GM18507 (cell line): ENCODE results near the gene MAB21L4.

Source experiments
- DNase-seq: peaks from one replicate; pipeline ENCODE4 v3.0.0; 2011; ENCODE audit warnings: low read depth; ENCODE audit not compliant: insufficient read length; ENCODE audit errors: extremely low spot score
- FAIRE-seq: peaks from 2 replicates; lab custom pipeline; 2011; peaks lifted over from hg19 to GRCh38; lab: Jason Lieb, UNC

The MAB21L4 gene

DNA sequence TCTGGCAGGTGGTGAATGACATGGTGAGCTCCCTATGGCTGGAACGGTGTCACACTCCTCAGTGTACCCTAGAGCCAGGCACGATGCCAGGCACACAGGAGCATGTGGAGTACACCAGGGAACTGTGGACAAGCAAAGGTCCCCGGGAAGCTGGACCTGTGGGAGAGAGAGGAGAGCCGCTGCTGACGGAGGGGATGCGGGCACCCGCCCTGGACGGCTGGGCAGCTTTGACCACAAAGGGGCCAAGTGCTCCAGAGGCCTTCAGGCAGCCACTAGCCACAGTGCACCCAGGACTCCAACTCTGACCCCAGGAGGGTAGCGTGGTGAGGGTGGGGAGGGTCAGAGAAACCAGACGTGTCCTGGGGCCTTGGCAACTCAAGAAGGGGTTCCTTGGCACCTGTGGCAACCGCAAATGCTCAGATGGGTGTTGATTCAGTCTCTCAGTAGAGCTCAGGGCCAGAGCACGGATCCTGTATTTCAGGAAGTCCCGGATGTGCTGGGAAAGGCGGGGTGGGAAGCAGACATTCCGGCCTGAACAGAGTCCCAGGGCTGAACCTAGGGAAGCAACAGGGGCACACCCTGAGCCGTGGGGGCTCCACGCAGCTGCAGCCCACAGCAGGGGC is 2.3 kb upstream of the MAB21L4 start:
- DNase-seq (no peak), FAIRE-seq (no peak)

DNA sequence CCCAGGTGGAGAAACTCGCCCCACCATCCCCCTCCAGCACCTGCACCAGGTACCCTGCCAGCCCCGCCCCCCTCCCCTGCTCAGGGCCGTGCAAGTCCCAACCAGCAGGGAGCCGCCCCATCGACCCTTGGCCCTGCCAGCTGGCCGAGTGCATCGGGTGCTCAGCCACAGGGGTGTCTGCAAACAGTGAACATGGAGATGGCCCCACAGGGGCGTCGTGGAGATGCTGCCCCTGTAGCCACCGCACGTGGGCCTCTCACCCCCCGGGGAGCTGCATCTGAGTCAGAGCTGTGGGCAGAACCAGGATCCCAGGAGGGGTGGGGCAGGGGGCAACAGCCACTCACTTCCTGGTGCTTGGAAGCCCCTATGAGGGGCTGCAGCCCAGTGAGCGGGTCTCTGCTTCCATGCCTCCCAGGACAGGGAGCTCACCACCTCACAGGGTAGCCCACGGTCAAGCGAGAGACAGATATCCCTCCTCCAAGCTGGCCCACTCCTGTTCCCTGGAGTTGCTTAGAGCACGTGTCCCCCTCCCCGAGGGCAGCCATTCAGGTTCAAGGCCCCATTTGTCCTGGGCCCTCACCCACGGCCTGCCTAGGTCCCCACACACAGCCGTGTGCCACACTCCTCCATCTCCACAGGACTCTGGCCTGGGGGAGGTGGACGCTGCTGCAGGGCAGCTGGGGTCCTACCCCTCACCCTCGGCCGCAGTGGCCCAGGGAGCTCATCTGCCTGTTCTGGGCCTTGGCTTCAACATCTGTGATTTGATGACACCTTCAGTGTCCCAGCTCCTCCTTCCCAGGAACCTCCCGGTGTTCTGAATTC is 1.1 kb upstream of the MAB21L4 start:
- FAIRE-seq: no peak
- DNase-seq: no peak

DNA sequence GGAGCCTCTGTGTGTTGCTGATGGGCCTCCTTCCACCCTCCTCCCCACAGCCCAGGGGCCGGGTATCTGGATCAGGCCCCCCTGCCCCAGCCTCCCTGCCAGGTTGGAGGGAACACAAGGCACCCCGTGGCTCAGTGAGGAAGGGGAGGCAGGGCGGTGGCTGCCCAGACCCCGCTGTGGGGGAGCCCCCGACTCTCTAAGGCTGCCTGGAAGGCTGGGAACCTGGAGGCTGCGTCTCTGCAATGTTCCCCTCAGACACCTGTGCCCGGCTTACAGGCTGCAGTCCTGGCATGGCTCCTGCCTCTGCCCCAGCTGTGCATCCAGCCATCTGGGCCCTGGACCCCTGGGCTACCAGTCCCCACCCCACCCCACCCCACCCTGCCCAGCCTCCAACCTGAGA is 438 bp upstream of the MAB21L4 start:
- FAIRE-seq: no peak

DNA sequence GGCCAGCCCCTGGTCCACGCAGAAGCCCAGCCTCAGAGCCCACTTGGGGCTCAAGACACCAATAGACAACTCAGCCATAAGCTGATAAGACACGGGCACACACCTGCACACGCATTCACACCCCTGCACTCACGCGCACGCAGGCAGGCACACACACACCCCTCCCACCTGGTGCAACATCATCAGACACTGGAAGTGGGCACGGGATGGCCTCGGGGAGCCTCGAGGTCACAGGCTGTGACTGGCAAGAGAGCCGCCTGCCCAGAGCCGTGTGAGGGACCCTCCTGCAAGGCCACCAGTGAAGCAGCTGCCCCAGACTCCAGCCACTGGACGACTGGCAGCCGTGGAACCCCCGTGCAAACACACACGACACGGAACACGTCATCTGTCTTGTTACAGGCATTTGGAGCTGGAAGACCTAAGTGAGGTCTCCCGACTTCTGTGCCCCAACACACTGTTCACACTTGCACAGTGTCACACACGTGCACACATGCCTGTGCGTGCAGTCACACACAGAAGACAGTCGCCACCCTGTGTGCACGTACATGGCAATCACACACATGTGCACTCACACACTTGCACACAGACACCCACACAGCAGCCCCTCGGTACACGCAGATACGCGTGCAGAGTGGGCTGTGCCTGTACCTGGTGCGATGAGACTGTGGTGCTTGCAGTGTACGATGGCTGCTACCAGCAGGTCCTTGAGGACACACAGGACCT is 959 bp downstream of the MAB21L4 start:
- DNase-seq: no peak
- FAIRE-seq: no peak

More for the DNA sequence above, 438 bp upstream of the MAB21L4 start:
- DNase-seq: no peak

DNA sequence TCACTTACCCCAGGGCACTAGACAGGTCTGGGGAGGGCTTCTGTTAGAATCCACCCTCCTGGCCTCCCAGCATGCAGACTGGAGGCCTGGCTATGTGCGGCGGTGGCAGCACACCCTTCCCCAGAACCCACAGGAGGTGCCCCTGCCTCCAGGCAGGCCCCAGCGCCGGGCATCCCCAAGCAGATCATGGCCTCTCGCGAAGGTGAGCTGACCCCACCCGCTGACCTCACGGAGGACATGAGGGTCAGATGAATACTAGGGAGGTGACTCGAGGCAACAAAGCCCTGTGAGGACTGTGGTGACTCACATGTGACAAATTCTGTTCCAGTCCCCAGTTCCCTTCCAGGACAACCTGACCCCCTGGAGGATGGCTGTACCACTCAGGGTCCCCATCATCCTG is 1.9 kb downstream of the MAB21L4 start:
- FAIRE-seq (no peak), DNase-seq (no peak)

DNA sequence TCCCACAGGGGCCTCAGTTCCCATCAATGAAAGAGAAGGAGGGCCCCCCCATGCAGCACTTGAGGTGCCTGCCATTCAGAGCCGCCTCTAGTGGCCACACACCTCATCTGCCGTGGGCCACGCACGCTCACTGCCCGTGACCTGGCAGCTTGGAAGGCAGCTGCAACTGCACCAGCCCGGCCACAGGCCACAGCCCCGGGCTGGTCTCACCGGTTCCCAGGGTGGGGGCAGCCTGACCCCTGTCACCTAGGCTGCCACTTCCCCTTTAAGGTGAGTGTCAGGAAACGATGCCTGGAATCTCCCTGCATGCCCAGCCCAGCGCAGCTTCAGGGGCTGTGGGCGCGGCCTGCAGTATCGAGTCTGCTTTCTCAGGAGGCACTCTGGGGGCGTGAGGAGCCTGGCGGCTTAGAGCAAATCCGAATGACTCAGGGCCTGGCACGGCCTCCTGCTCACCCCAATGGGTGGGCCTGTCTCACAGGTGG is 2.6 kb downstream of the MAB21L4 start:
- FAIRE-seq: no peak
- DNase-seq: no peak

DNA sequence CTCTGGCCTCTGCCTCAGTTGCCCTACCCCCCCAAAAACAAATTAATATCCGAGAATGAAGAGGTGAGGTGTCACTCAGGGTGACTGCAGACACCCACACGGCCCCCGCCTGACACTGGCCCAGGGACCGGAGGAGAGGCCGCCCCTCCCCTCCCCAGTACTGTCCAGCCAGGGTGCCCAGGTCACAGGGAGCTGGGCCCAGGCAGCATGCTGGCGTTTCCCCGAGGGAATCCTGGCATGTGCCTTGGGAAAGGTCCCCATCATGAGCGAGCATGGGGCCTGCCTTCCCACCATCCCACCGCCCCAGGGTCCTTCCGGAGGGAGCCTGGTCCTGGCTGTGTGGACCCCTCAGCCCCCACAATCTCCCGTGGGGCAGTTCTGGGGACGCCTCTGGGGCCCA is 3.0 kb downstream of the MAB21L4 start:
- FAIRE-seq (no peak), DNase-seq (no peak)

DNA sequence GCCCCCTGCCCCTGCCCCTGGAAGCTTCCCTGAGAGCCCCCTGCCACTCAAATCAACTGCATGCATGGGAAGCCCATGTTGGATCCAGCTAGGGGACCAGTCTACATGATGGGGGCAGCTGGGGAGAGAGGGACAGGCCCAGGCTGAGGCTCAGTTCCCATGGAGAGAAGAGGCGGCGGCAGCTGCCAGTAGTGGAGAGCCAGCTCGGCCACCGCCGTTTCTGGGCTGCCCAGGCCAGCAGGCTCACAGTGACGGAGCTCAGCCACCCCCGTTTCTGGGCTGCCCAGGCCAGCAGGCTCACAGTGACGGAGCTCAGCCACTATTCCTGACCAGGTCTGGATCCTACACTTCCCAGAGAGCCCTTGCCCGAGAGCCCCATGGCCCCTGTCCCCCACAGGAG is 3.6 kb downstream of the MAB21L4 start:
- DNase-seq (no peak), FAIRE-seq (no peak)

DNA sequence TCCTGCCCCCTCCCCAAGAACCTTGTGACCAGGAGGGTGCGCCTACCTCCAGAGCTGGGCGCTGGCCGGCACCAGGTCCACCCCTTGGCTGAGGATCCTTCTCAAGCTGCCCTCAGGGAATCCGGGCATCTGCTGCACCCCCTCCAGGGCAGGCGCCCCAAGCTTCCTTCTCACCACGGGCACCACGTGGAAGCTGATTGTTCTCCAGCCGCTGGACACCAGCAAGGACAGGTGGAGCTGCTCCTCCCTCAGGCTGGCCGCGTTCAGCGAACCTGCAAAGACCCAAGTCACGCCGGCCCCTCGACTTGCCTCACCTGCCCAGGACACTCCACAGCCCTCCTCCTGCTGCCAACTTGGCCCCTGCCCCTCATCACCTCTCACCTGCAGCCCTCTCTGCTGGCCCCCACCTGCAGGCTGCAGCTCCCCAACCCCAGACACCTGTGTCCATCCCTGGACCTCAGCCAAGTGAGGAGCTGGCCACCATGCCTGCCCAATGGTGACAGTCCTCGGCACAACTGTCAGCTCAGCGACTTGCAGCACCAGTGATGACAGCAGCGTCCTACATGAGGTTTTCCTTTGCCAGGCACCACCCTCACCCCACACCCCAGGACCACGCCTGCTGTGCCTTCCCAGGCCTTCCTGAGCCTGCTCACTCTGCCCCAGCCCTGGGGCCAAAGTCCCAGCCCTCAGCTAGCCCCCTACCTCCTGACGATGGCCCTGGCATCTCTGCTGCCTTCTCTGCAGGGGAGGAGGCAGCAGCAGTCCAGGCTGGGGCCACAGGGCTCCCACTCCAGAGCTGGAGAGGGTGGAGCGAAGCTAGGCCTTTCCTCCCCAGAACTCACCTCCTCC is 4.2 kb downstream of the MAB21L4 start:
- DNase-seq: no peak
- no peak for FAIRE-seq

DNA sequence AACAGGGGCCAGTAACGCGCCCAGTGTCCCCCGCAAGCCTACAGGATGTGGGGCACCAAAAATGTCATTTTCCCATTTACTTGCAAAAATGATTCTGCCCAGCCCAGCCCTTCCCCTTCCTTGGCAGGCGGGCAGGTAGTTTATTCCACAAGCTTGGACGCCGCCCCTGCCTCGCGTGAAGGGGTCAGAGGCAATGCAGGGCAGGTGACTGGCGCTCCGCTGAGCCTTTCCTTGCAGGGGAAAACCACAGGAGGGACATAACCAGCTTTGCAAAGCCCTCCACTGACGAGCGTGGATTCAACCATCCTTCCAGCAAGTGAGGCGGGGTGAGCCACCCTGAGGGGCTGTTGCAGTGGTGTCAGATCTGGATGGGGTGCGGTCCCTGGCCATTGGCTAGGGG is 5.3 kb downstream of the MAB21L4 start:
- DNase-seq (no peak), FAIRE-seq (no peak)

DNA sequence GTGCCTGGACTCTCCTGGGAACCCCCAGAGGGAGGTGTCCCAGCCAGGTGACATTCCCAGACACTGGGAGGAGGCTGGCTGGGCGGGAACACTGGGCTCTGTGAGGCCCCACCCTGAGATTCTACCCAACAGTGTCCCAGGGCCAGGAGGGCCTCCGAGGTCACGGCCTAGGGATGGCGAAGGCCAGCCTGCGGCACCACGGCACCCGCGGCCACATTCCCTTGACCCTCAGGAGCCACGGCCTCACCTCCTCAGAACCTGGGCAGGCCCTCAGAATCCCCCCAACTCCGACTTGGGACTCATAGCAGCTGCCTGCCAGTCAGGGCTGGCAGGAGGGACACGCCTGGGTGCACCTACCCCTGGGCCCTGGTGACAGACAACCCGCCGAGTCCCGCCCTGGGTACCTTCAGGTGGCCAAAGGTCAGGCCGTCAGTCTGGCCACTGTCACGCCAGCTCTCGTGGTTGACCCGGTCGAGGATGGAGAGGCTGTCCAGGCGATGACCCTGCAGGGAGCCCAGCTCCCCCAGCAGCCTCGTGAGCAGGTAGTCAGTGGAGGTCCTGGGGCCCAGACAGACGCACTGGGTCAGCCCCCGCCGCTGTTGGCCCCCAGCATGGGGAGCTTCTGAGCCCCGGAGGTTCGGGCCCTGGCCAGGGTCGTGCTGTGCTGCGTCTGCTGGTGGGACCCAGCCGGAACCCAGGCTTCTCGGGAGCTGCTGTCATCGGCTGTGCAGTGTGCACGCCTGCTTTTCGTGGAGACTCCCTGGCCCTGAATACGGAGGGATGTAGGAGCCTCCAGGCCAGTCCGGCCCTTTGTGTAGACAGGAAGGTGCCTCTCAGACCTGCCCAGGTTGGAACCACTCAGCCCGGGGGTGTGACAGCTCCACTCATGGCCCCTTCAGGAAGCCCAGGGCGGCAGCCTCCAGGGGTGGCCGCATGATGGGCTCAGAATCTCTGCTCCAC is 6.1 kb downstream of the MAB21L4 start:
- DNase-seq: no peak
- no peak for FAIRE-seq

DNA sequence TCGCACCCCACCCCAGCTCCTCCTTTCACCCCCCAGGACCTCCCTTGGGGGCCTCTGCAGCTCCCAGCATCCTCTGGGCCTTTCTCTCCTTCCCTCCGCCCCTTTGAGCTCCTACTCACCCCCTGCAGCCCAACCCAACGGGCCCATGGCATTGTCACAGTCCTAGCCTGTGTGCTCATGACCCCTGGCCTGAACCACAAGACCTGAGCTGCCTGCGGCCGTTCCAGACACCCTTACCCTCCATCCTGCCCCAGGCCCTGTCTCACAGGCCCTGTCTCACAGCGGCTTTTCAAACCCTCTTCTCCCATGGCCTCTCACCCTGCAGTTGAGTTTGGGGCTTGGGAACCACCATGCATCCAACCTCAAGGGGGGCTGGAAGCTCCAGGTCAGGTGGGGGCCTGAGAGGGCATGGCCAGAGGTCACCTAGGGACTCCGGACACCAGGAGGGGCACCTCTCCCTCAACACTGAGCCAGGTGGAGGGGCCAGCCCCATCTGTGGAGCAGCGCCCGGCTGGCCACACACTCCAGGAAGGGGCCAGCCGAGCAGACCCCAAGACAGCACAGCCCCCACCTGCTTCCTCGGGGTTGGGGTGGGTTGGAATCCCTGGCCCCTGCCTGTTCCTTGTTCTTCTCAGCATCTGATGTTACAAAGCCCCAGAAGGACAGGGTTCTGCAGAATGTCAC is 6.9 kb downstream of the MAB21L4 start:
- no peak for FAIRE-seq
- no peak for DNase-seq

DNA sequence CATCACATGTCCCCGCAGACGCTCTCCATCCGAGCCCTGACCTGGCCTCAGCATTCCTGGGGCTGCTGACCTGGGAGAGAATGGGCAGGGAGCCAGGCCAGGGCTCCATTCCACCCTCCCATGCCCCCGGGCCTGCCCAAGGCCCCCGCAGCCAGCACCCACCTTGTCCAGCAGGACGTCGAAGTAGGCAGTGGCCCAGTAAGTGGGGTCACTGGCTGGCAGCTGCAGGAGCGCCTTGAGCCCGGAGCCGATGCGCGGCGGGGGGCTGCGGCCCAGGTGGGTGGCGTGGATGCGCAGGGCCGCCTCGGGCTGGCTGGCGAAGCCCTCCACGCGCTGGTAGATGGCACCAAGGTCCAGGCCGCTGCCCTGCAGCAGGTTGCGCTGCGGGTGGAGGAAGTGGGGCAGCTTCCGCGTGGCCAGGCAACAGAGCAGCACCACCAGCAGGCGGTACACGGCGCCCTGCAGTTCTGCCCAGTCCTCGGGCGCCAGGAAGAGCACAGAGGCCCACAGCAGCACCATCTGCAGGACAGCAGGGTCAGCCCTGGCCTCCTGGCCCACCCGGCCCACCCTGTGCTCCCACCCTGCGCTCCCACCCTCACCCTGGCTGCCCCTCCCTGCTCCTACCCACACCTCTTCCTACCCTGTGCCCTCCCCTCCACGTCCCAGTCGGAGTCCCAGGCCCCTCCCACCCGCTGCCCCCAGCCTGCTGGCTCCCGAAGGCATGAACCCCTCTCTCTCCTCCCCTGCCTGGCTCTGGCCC is 7.6 kb downstream of the MAB21L4 start:
- FAIRE-seq: no peak
- DNase-seq: no peak

DNA sequence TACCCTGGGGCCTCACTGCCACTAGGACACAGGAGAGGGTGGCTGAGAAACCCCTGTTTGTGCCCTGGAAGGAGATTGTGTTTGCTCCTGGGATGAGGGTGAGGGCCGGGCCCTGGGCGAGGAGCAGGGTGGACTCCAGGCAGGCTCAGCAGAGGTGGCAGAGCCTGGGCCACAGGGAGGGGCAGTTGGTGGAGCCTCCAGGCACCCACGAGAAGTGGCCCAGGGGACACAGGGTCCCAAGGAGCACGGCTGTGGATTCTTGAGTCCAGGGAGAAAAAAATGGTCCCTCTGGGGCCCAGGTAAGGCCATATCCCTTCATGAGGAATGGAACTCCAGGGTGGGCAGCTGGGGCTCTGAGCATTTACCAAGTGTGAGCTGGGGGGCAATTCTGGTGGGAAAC is 8.3 kb downstream of the MAB21L4 start:
- no peak for FAIRE-seq

DNA sequence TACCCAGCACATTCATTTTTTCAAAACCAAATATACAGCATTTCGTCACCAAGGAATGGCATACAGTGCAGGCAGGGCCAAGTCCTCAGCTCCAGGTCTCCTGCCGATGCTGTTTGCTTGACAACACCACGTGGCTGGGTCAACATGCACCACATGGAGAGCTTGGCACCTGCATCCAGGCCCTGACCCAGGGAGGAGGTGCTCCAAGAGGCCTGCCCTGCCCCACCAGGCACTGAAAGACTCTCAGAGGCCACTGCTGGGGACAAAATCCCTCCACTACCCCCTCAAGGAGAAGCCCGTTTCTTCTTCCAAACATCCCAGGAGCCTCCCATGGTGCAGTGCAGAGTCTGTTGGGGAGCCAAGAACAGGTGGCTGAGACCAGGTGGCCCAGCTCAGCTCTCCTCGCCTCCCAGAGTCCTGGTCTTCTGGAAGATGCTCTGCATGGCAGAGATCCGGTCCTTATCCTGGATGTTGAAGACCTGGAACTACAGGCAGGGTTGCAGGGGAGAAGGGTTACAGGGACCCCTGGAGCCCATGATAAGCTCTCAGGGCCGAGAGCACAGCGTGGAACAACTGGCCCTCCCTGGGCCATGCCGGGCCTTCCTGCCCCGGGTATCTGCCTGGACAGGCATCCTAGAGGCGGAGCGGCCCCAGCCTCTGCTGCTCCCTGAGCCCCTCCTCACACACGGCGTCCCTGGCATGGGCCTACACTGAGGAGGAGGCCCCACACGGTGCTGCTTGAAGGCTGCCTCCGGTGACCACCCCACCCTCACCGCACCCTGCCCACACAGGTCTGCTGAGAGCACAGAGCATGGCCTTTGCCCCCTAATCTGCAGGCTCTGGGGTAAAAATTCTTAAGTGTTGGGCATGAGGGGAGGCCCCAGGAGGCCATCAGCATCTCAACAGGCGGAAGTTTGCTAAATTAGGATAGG is 9.0 kb downstream of the MAB21L4 start:
- no peak for FAIRE-seq
- no peak for DNase-seq

More for the DNA sequence above, 8.3 kb downstream of the MAB21L4 start:
- DNase-seq: no peak

DNA sequence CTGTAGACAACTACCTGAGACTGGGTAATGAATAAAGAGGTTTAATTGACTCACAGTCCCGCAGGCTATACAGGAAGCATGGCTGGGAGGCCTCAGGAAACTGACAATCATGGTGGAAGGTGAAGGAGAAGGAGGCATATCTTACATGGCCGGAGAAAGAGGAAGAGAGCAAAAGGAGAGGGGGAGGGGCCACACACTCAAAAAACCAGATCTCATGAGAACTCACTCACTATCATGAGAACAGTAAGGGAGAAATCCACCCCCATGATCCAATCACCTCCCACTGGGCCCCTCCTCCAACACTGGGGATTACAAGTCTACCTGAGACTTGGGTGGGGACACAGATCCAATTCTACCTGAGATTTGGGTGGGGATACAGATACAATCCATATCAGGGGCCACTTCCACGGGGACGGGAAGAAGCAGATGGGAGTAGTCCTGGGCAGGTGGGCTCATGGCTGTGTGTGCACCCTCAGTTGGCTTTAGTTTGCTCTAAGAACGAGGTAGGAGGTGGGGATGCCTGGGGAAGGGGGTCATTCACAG is 9.9 kb downstream of the MAB21L4 start:
- FAIRE-seq: no peak
- DNase-seq: no peak
